Small intestine (tissue), 7 donors: ENCODE results near the gene RBM6. TPM values are rescaled to one million over a fixed set of nuclear protein-coding genes. Genes with fewer than 3 reads are reported as not detected.
A peak's percentile ranks its signal among the peaks of the same experiment; 100 is the strongest.

Experiments used
- DNase-seq, 2 donors: peaks; one replicate each; pipeline versions ENCODE4 v3.0.0 to v3.0.0-alpha.2; 2013
- FAIRE-seq: peaks from 2 replicates; lab custom pipeline; 2012; peaks lifted over from hg19 to GRCh38; lab: Jason Lieb, UNC
- H3K27ac ChIP-seq, 3 donors: one replicate each; pipeline ENCODE4 v1.5.1; 2013; ENCODE audit warnings: low read length in 2 of 3, mild to moderate bottlenecking in 2 of 3, control low read depth in 1 of 3, inconsistent platforms in 1 of 3, low read depth in 1 of 3, moderate library complexity in 1 of 3
- H3K27me3 ChIP-seq, 3 donors: one replicate each; pipeline ENCODE4 v1.6.1; 2013; ENCODE audit warnings: low read length in 3 of 3, inconsistent platforms in 1 of 3; ENCODE audit not compliant: control insufficient read depth in 3 of 3, insufficient read depth in 3 of 3
- H3K36me3 ChIP-seq, 3 donors: one replicate each; pipeline ENCODE4 v1.6.1; 2013; ENCODE audit warnings: low read length in 3 of 3, inconsistent platforms in 1 of 3, low read depth in 1 of 3, mild to moderate bottlenecking in 1 of 3, moderate library complexity in 1 of 3; ENCODE audit not compliant: control insufficient read depth in 3 of 3, insufficient read depth in 2 of 3
- H3K4me1 ChIP-seq, 3 donors: one replicate each; pipeline ENCODE4 v1.6.1; 2013; ENCODE audit warnings: low read length in 2 of 3, inconsistent platforms in 1 of 3, low read depth in 1 of 3, mild to moderate bottlenecking in 1 of 3, moderate library complexity in 1 of 3; ENCODE audit not compliant: control insufficient read depth in 3 of 3, insufficient read depth in 2 of 3
- H3K4me3 ChIP-seq, 3 donors: one replicate each; pipeline ENCODE4 v1.5.1; 2013; ENCODE audit warnings: low read length in 3 of 3, control low read depth in 1 of 3, inconsistent platforms in 1 of 3, low read depth in 1 of 3, mild to moderate bottlenecking in 1 of 3, moderate library complexity in 1 of 3
- H3K9me3 ChIP-seq, 2 donors: one replicate each; pipeline ENCODE4 v1.6.1; 2013; ENCODE audit warnings: low read depth in 1 of 2, low read length in 1 of 2; ENCODE audit not compliant: control insufficient read depth in 2 of 2, insufficient read depth in 1 of 2
- WGBS, 3 donors: extraction: QIAGEN DNeasy Blood & Tissue Kit; methylation state at CpG; one replicate each; pipeline ENCODE4 v1.1.7; 2013; 5-methylcytosine and 5-hydroxymethylcytosine counted together
- polyA plus RNA-seq, 4 donors: library from polyadenylated mRNA; stranded (reverse) in 3 of 4; unstranded in 1 of 4; fragments of 200-250 nt in 3 of 4; fragments of 120-200 nt in 1 of 4; gene quantifications; one replicate each; pipeline versions ENCODE4 v1.2.1 to v1.2.3, GENCODE V29; 2013
- donor health status: healthy with polysubstance abuse.
- donor health status: control.
- donor health status: control.
- donor health status: Bipolar disorder and iron deficiency.
- donor health status: healthy.

RBM6 gene
- polyA plus RNA-seq, 4 donors: 61.0 to 409 (median 167) TPM

GRCh38 chr3:49937090-49937489 lies 2.9 kb upstream of the RBM6 start:
- WGBS, 3 donors: 43 to 58% (median 48%) methylated on average over 3 of the region's 3 CpGs
- Histone ChIP-seq H3K36me3 (peaks cover 0 to 6% (median 0%) of the 10 kb centered on the region in 3 donors), H3K4me1 (peaks cover 0 to 6% (median 2%) of the 10 kb centered on the region in 3 donors), H3K27ac (peak overlapping the region in 1 of 3 donors; percentile 56), H3K9me3 (no peaks in the 10 kb centered on the region), H3K4me3 (no peak overlapping the region), H3K27me3 (no peaks in the 10 kb centered on the region)
- FAIRE-seq: no peak
- DNase-seq: peak in 1 of 2 donors; percentile 70

- 3 to 6% (median 4%) methylated on average over 23 of the region's 23 CpGs for WGBS, 3 donors
- H3K27ac ChIP-seq: peak overlapping the region; percentile 97 to 99 (median 98)
- FAIRE-seq: no peak
- H3K9me3 ChIP-seq: no peaks in the 10 kb centered on the region
- peak; percentile 35 to 36 for DNase-seq
- no peaks in the 10 kb centered on the region for H3K27me3 ChIP-seq
- peaks cover 0 to 6% (median 2%) of the 10 kb centered on the region in 3 donors for H3K4me1 ChIP-seq
- H3K36me3 ChIP-seq: peaks cover 0 to 14% (median 0%) of the 10 kb centered on the region in 3 donors
- H3K4me3 ChIP-seq: peak overlapping the region; percentile 90 to 99 (median 95)
Observed at GRCh38 chr3:49940667-49941249, 808 bp downstream of the RBM6 start.

- no peaks in the 10 kb centered on the region for H3K27me3 ChIP-seq
- FAIRE-seq: no peak
- H3K27ac ChIP-seq: no peak overlapping the region
- no peaks in the 10 kb centered on the region for H3K9me3 ChIP-seq
- WGBS, 3 donors: 53 to 73% (median 58%) methylated on average over 2 of the region's 2 CpGs
- peaks cover 0 to 23% (median 0%) of the 10 kb centered on the region in 3 donors for H3K36me3 ChIP-seq
- DNase-seq: no peak
- H3K4me3 ChIP-seq: no peak overlapping the region
- H3K4me1 ChIP-seq: peaks cover 0 to 6% (median 2%) of the 10 kb centered on the region in 3 donors
Observed at GRCh38 chr3:49942651-49943050, 2.7 kb downstream of the RBM6 start.

DNA sequence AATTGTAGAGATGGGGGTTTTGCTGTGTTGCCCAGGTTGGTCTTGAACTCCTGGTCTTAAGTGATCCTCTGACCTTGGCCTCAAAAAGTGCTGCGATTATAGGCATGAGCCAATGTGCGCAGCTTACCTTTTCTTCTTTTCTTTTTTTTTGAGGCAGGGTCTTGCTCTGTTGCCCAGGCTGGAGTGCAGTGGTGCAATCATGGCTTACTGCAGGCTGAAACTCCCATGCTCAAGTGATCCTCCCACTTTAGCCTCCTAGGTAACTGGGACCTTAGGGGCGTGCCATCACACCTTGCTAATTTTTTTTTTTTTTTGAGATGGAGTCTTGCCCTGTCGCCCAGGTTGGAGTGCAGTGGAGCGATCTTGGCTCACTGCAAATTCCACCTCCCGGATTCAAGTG lies 13.0 kb downstream of the RBM6 start:
- Histone ChIP-seq H3K4me3 (no peak overlapping the region), H3K4me1 (peaks cover 0 to 3% (median 0%) of the 10 kb centered on the region in 3 donors), H3K9me3 (no peaks in the 10 kb centered on the region), H3K36me3 (peaks cover 0 to 27% (median 0%) of the 10 kb centered on the region in 3 donors), H3K27me3 (no peaks in the 10 kb centered on the region), H3K27ac (no peak overlapping the region)
- DNase-seq (no peak), FAIRE-seq (no peak)
- WGBS, 3 donors: 95 to 99% (median 97%) methylated on average over 6 of the region's 6 CpGs

GRCh38 chr3:49955636-49956035 lies 15.7 kb downstream of the RBM6 start:
- H3K9me3 ChIP-seq: no peaks in the 10 kb centered on the region
- no peaks in the 10 kb centered on the region for H3K27me3 ChIP-seq
- H3K4me1 ChIP-seq: no peaks in the 10 kb centered on the region
- 85 to 96% (median 92%) methylated on average over 3 of the region's 3 CpGs for WGBS, 3 donors
- FAIRE-seq: no peak
- no peak for DNase-seq
- H3K27ac ChIP-seq: no peak overlapping the region
- peaks cover 0 to 28% (median 0%) of the 10 kb centered on the region in 3 donors for H3K36me3 ChIP-seq
- H3K4me3 ChIP-seq: no peak overlapping the region

DNA sequence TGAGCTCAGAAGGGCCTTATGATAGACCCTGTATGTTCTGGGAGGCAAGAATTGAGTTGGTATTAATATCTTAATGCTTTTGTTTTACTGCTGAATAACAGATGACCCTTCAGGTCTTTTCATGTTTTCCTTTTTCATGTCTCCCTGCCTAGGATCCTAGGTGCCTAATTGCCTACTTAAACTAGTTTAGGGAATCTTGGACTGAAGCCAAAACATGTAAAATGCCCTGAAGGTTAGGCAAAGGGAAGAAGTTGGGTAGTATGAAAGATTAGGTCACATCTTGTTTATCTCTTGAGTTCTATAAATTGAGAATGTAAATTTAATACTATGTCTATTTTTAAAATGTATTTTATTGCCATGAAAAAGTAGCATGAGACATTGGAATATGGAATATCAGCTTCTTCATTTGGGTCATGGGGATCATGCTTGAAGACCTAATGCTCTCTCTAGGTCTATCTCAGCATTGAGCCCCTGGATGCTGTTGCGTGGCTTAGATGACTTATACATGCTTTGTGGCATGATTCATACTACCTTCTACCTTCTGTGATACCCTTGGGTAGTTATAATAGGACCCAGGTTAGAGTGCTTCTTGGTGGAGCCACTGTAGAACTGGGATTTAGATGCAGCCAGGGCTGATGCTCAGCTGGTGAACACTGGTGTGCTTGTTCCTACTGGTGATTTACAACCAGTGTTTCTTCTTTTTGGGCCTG lies 26.4 kb downstream of the RBM6 start:
- WGBS, 3 donors: 89 to 100% (median 96%) methylated on average over 1 of the region's 1 CpG
- peaks cover 0 to 7% (median 0%) of the 10 kb centered on the region in 3 donors for H3K4me1 ChIP-seq
- peaks cover 0 to 40% (median 0%) of the 10 kb centered on the region in 3 donors for H3K36me3 ChIP-seq
- no peak overlapping the region for H3K4me3 ChIP-seq
- no peak overlapping the region for H3K27ac ChIP-seq
- DNase-seq: no peak
- FAIRE-seq: no peak
- no peaks in the 10 kb centered on the region for H3K9me3 ChIP-seq
- H3K27me3 ChIP-seq: no peaks in the 10 kb centered on the region

DNA sequence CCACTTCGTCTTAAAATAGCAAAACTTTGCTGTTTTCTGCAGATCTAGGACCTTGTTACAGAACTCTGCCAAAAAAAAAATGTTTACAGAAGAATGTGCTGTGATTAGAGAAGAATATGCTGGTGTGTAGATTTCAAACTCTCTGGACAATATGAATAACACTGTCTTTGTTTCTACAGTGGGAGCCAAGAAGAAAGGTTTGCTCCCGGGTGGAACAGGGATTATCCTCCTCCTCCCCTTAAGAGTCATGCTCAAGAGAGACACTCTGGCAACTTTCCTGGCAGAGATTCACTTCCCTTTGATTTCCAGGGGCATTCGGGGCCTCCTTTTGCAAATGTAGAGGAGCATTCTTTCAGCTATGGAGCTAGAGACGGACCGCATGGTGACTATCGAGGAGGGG lies 27.3 kb downstream of the RBM6 start:
- Histone ChIP-seq H3K36me3 (peaks cover 0 to 42% (median 2%) of the 10 kb centered on the region in 3 donors), H3K4me1 (peaks cover 0 to 7% (median 0%) of the 10 kb centered on the region in 3 donors), H3K9me3 (no peaks in the 10 kb centered on the region), H3K4me3 (no peak overlapping the region), H3K27me3 (no peaks in the 10 kb centered on the region), H3K27ac (no peak overlapping the region)
- WGBS, 3 donors: 71 to 86% (median 83%) methylated on average over 6 of the region's 6 CpGs
- DNase-seq (no peak), FAIRE-seq (no peak)

GRCh38 chr3:49968346-49968745 lies 28.4 kb downstream of the RBM6 start:
- Histone ChIP-seq H3K27me3 (no peaks in the 10 kb centered on the region), H3K27ac (peak overlapping the region in 1 of 3 donors; percentile 46), H3K4me3 (no peak overlapping the region), H3K9me3 (no peaks in the 10 kb centered on the region), H3K4me1 (peaks cover 0 to 7% (median 0%) of the 10 kb centered on the region in 3 donors), H3K36me3 (peaks cover 2 to 43% (median 4%) of the 10 kb centered on the region in 3 donors)
- DNase-seq (peak; percentile 44 to 85), FAIRE-seq (no peak)
- 64 to 85% (median 68%) methylated on average over 8 of the region's 8 CpGs for WGBS, 3 donors
